ENCODE measurements around the gene FHIP1B.
"Not testable (repeated sequence)": the region's sequence is repeated elsewhere in the genome, so short reads cannot be mapped to it uniquely, and the experiment has no call there.

FHIP1B gene

DNA sequence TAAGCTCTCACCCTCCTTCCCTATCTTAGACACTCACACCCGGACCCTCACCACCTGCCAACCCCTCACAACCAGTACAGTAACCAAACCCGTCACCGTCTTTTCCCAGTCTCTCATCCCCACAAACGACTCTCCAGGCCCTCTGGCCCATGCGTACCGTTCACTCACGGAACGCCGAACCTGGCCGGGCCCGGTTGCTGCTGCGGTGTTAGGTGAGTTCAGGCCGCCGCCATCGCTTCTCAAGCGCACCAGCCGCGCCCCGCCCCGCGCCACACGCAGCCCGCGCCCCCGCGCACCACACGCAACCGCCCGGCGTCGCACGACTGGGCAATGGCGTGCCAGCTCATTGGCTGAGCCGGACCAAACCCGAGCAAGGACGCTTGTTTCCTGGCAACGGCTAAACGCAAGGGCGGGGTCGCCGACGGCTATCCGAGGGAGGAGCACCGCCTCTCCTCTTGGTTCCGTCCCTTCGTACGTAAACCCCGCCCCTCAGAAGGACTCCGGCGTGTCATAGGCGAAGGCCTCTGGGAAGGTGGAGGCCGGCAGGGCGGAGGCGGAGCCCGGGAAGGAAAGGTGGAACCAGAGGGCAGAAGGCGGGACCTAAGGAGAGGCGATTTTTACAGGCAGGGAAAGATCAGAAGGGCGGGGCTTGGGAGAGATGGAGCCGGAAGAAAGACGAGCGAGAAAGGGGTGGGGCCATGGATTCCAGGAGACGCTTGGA, at the start of gene FHIP1B:
TSS of gene FHIP1B (minus strand) at position 250 of the 721 bp plus-strand sequence. CDS start 10,120 bp downstream, outside the sequence.
- peak; percentile 100 for DNase-seq

- no peak for DNase-seq
Measured at GRCh38 chr11:6283453-6284023, 49.1 kb upstream of the FHIP1B start.

- DNase-seq: not testable (repeated sequence)
Measured at GRCh38 chr11:6280809-6281208, 46.4 kb upstream of the FHIP1B start.

DNA sequence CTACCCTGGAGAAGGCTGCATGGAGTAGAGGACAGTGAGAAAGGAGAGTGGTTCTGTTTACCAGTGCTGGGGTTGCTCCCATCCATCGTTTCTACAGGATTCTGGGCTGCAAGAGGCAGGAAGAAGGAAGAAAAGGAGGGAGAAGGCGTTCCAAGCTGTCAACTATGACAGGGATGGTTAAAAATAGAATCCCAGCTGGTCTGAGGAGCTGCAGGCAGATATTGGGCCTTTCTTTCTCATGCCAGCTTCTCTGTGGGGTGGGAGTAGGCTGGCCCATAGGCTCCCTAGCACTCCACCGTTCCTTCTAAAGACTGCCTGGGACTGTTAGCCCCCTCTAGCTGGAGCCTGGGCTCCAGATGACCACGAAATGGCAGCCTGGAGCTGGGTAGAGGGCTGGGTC, 38.8 kb upstream of the FHIP1B start:
- no peak for DNase-seq

DNA sequence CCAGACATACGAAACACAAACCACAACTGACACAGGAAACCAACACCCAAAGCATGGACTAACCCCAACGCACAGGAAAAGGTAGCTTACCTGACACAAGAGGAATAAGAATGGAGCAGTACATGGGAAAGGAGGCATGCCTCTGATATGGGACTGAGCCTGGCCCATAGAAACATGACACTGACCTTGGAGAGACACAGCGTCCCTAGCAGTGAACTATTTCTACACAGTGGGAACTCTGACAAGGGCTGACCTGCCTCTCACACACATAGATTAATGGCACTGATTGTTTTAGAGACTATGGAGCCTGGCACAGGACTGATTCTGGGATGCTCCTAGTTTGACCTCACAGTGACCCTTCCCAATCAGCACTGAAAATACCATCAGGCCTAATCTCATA, 37.2 kb upstream of the FHIP1B start:
- DNase-seq: no peak

DNA sequence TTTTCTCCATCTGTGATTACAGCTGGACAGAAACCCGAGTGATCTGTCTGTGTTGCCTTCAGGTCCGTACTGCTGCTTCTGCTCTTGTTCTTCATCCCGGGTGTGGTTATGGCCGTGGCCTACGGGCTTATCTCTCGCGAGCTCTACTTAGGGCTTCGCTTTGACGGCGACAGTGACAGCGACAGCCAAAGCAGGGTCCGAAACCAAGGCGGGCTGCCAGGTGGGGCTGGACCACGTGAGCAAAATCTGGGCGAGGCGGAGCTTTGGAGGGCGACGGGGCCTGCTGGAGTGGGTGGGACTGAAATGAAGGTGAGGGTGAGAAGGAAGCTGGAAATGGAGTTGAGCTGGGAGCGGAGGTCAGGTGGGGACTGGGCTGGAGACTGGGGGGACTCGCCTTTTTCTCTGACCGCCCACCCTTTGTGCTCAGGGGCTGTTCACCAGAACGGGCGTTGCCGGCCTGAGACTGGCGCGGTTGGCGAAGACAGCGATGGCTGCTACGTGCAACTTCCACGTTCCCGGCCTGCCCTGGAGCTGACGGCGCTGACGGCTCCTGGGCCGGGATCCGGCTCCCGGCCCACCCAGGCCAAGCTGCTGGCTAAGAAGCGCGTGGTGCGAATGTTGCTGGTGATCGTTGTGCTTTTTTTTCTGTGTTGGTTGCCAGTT, 36.3 kb upstream of the FHIP1B start:
- DNase-seq: no peak

GRCh38 chr11:6269994-6270393, 35.6 kb upstream of the FHIP1B start:
- DNase-seq: no peak

DNA sequence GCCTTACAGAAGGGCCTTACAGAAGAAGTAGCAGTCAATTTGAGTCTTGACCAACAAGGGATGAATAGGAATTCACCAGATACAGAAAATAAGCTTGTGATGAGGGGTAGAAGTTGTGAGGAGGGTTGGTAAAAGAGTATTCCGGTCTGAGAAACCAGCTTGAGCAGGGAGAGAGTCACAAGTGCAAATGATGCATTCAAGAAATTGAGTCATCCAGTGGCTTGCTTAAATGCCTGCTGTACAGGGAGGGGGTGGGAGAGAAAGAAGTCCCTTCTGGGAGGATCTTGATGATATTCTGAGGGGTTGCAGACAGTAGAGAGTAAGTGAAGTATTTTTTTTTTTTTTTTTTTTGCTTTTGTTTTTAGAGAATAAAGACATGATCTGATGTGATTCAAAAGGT, 34.4 kb upstream of the FHIP1B start:
- DNase-seq: no peak

DNA sequence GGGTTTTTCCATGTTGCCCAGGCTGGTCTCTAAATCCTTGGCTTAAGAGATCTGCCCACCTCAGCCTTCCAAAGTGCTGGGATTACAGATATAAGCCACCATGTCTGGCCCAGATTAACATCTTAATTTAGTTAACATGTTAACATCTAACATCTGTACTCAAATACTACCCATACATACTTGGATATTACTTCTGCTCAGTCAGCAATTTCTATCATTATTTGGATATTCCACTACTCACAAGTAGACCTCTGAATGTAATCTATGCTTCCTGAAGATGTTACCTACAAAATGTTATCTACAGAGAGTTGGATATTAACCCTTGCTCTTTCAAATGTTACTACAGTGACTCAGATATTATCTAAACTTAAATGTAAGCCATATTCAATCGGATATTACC, 29.2 kb upstream of the FHIP1B start:
- DNase-seq: no peak

- no peak for DNase-seq
Measured at GRCh38 chr11:6260207-6260726, 25.8 kb upstream of the FHIP1B start.

GRCh38 chr11:6258571-6259081, 24.2 kb upstream of the FHIP1B start:
- DNase-seq: no peak

DNA sequence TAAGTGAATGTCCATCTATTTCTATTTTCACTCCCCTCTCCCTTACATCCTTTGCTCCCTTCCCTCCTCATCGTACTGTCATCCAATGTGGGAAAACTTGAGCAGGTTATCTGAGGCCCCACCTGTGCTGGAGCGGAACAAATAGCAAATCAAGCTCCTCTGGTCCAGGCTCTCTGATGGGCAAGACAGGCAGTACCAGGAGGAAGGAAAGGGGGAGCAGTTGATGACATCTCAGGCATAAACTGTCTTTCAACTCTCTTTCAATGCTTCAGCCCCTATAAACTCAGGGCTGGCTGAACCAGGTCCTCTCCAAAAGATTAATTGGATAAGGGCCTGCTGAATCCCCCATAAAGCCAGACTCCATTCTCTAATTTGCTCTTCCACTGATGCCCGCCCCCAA, 23.7 kb upstream of the FHIP1B start:
- DNase-seq: no peak

GRCh38 chr11:6253197-6253596, 18.8 kb upstream of the FHIP1B start:
- DNase-seq: no peak

DNA sequence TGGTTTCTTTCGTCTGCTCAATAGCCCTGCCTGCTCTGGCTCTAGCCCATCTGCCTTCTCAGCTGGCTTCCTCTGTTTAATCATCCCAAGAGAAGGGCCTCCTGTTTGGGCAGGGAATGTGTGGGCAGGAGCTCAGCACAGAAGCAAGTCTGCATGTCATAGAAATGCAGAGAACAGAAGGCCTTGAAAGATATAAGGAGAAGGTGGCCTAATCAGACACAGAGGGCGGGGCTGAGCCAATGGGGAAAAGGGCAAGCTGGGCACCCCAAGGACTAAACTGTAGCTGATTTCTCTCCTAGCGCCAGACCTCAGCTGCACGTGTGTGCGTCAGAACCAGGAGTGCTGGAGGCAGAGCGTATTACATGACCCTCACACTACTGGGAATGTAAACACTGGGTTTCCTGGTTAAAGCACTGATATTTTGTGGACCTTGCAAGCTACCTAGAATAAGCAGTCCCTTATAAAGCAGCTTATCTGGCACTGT, 17.6 kb upstream of the FHIP1B start:
- no peak for DNase-seq

GRCh38 chr11:6251120-6251733, 16.8 kb upstream of the FHIP1B start:
- DNase-seq: peak; percentile 49

- DNase-seq: no peak
Measured at GRCh38 chr11:6249770-6250555, 15.5 kb upstream of the FHIP1B start.

GRCh38 chr11:6248897-6249296, 14.5 kb upstream of the FHIP1B start:
- not testable (repeated sequence) for DNase-seq

GRCh38 chr11:6248248-6248647, 13.8 kb upstream of the FHIP1B start:
- DNase-seq: no peak

GRCh38 chr11:6245536-6245935, 11.1 kb upstream of the FHIP1B start:
- no peak for DNase-seq

DNA sequence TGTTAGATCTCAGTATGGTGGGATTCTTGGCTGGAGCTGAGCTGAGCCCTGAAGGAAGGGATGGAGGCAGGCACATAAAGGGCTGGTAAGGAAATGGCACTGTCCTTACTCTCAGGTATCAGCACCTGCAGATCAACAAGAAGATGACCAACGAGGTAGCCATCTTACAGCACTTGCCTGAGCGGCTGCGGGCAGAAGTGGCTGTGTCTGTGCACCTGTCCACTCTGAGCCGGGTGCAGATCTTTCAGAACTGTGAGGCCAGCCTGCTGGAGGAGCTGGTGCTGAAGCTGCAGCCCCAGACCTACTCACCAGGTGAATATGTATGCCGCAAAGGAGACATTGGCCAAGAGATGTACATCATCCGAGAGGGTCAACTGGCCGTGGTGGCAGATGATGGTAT, 6.9 kb upstream of the FHIP1B start:
- no peak for DNase-seq

- no peak for DNase-seq
Measured at GRCh38 chr11:6240781-6241180, 6.3 kb upstream of the FHIP1B start.

DNA sequence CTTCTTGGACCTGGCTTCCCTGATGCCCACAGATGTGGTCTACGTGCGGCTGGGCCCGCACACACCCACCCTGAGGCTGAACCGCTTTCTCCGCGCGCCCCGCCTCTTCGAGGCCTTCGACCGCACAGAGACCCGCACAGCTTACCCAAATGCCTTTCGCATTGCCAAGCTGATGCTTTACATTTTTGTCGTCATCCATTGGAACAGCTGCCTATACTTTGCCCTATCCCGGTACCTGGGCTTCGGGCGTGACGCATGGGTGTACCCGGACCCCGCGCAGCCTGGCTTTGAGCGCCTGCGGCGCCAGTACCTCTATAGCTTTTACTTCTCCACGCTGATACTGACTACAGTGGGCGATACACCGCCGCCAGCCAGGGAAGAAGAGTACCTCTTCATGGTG, 5.7 kb upstream of the FHIP1B start:
- no peak for DNase-seq

Data from stimulated activated CD4-positive, alpha-beta T cell treated with anti-CD3 and anti-CD28 coated beads, Interleukin-1b, Interleukin-23, amount 100 ng/mL, for 48 hours (primary cell).